GM08714 (cell line): ENCODE results near the gene TBL1Y.

ENCODE experiments used
- H3K4me3 ChIP-seq: fragments of 200-500 bp; sonication (Bioruptor generic); 2 replicates; pipeline ENCODE4 v1.5.1; 2014; ENCODE audit warnings: mild to moderate bottlenecking, low read length, inconsistent platforms
- ZNF274 ChIP-seq: IDR thresholded peaks from 2 replicates; pipeline ENCODE4 v1.6.1; 2012; ENCODE audit warnings: mild to moderate bottlenecking, low read depth, low read length

The TBL1Y gene

GRCh38 chrY:6948378-6948777 is 37.9 kb downstream of the TBL1Y start:
- H3K4me3 ChIP-seq, result no peak overlapping the region
- TF ChIP-seq ZNF274, result no peak

GRCh38 chrY:6949947-6950346 is 39.5 kb downstream of the TBL1Y start:
- no peak for TF ChIP-seq ZNF274
- H3K4me3 ChIP-seq, result no peak overlapping the region

- no peak overlapping the region for H3K4me3 ChIP-seq
- no peak for TF ChIP-seq ZNF274
Observed at GRCh38 chrY:6964732-6965131, 54.2 kb downstream of the TBL1Y start.

- no peak overlapping the region for H3K4me3 ChIP-seq
- TF ChIP-seq ZNF274, result no peak
Observed at GRCh38 chrY:6966521-6966920, 56.0 kb downstream of the TBL1Y start.

GRCh38 chrY:6967736-6968135 is 57.2 kb downstream of the TBL1Y start:
- TF ChIP-seq ZNF274, result no peak

GRCh38 chrY:6968191-6968590 is 57.7 kb downstream of the TBL1Y start:
- TF ChIP-seq ZNF274, result no peak
- H3K4me3 ChIP-seq, result no peak overlapping the region

More at GRCh38 chrY:6967736-6968135, 57.2 kb downstream of the TBL1Y start:
- H3K4me3 ChIP-seq, result no peak overlapping the region

GRCh38 chrY:6972271-6972887 is 61.9 kb downstream of the TBL1Y start:
- no peak for TF ChIP-seq ZNF274
- H3K4me3 ChIP-seq, result no peak overlapping the region

GRCh38 chrY:6974971-6975370 is 64.5 kb downstream of the TBL1Y start:
- no peak overlapping the region for H3K4me3 ChIP-seq
- TF ChIP-seq ZNF274, result no peak

- TF ChIP-seq ZNF274, result no peak
- H3K4me3 ChIP-seq, result no peak overlapping the region
Observed at GRCh38 chrY:6977783-6978182, 67.3 kb downstream of the TBL1Y start.

- TF ChIP-seq ZNF274, result no peak
Observed at GRCh38 chrY:6983221-6983620, 72.7 kb downstream of the TBL1Y start.

GRCh38 chrY:6987811-6988210 is 77.3 kb downstream of the TBL1Y start:
- H3K4me3 ChIP-seq, result no peak overlapping the region
- TF ChIP-seq ZNF274, result no peak

More at GRCh38 chrY:6983221-6983620, 72.7 kb downstream of the TBL1Y start:
- H3K4me3 ChIP-seq, result no peak overlapping the region

- TF ChIP-seq ZNF274, result no peak
- H3K4me3 ChIP-seq, result no peak overlapping the region
Observed at GRCh38 chrY:6989886-6990620, 79.6 kb downstream of the TBL1Y start.

GRCh38 chrY:6992041-6992440 is 81.5 kb downstream of the TBL1Y start:
- H3K4me3 ChIP-seq, result no peak overlapping the region
- no peak for TF ChIP-seq ZNF274

- no peak for TF ChIP-seq ZNF274
- H3K4me3 ChIP-seq, result no peak overlapping the region
Observed at GRCh38 chrY:6995987-6996386, 85.5 kb downstream of the TBL1Y start.

- TF ChIP-seq ZNF274, result no peak
Observed at GRCh38 chrY:6997503-6998066, 87.1 kb downstream of the TBL1Y start.

GRCh38 chrY:6999905-7000304 is 89.4 kb downstream of the TBL1Y start:
- H3K4me3 ChIP-seq, result no peak overlapping the region
- no peak for TF ChIP-seq ZNF274

More at GRCh38 chrY:6997503-6998066, 87.1 kb downstream of the TBL1Y start:
- no peak overlapping the region for H3K4me3 ChIP-seq
